BLaER1 (cell line): Measurements from ENCODE around the gene RXFP3.
"Not testable (repeated sequence)": the region's sequence is repeated elsewhere in the genome, so short reads cannot be mapped to it uniquely, and the experiment has no call there.

Experiments
- H3K27ac ChIP-seq: shearing (Covaris generic); formaldehyde crosslinking; 2 replicates; pipeline ENCODE4 v1.8.1; 2022
- H3K27me3 ChIP-seq: shearing (Covaris generic); formaldehyde crosslinking; 2 replicates; pipeline ENCODE4 v1.8.1; 2022
- H3K36me3 ChIP-seq: shearing (Covaris generic); formaldehyde crosslinking; 2 replicates; pipeline ENCODE4 v1.8.1; 2022
- H3K4me1 ChIP-seq: shearing (Covaris generic); formaldehyde crosslinking; 2 replicates; pipeline ENCODE4 v1.8.1; 2022
- H3K4me2 ChIP-seq: shearing (Covaris generic); formaldehyde crosslinking; 2 replicates; pipeline ENCODE4 v1.8.1; 2022
- H3K4me3 ChIP-seq: shearing (Covaris generic); formaldehyde crosslinking; 2 replicates; pipeline ENCODE4 v1.8.1; 2022
- H3K9ac ChIP-seq: shearing (Covaris generic); formaldehyde crosslinking; 2 replicates; pipeline ENCODE4 v1.8.1; 2022
- H3K9me3 ChIP-seq: shearing (Covaris generic); formaldehyde crosslinking; 2 replicates; pipeline ENCODE4 v1.8.1; 2022
- H4K20me1 ChIP-seq: shearing (Covaris generic); formaldehyde crosslinking; 2 replicates; pipeline ENCODE4 v1.8.1; 2022
- Cebpa-rat ChIP-seq: shearing (Covaris generic); IDR thresholded peaks from 2 replicates; pipeline ENCODE4 v1.8.1; 2022

The RXFP3 gene

GRCh38 chr5:33903118-33903517 lies 33.1 kb upstream of the RXFP3 start:
- Histone ChIP-seq H3K9ac (no peak overlapping the region), H3K4me1 (no peaks in the 10 kb centered on the region), H3K9me3 (peaks cover 49% of the 10 kb centered on the region), H3K4me2 (no peak overlapping the region), H4K20me1 (no peaks in the 10 kb centered on the region), H3K36me3 (no peaks in the 10 kb centered on the region), H3K4me3 (no peak overlapping the region), H3K27ac (no peak overlapping the region), H3K27me3 (no peaks in the 10 kb centered on the region)
- TF ChIP-seq Cebpa-rat = no peak

DNA sequence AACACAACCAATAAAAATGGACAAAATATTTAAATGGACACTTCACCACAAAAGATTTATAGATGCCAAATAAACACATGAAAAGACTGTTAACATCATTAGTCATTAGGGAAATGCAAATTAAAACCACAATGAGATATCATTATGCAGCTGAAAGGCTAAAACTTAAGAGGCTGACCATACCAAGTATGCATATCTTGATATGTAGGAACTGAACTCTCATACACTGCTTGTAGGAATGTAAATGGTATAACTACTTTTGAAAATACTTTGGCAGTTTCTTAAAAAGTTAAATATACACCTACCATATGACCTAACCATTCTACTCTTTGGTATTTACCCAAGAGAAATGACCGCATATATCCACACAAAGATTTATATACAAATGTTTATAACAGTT lies 30.8 kb upstream of the RXFP3 start:
- Histone ChIP-seq H3K4me1 (no peaks in the 10 kb centered on the region), H4K20me1 (no peaks in the 10 kb centered on the region), H3K27me3 (no peaks in the 10 kb centered on the region), H3K36me3 (no peaks in the 10 kb centered on the region), H3K27ac (no peak overlapping the region), H3K4me3 (no peak overlapping the region), H3K9me3 (peaks cover 58% of the 10 kb centered on the region), H3K4me2 (no peak overlapping the region), H3K9ac (no peak overlapping the region)
- TF ChIP-seq Cebpa-rat = no peak

DNA sequence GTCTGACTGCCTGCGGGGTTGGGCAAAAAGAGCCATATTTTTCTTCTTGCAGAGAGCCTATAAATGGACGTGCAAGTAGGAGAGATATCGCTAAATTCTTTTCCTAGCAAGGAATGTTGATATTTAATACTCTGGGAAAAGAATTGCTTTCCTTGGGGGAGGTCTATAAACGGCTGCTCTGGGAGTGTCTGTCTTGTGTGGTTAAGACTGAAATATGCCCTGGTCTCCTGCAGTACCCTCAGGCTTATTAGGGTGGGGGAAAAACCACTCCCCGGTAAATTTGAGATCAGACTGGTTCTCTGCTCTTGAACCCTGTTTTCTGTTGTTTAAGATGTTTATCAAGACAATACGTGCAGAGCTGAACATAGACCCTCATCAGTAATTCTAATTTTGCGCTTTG lies 29.9 kb upstream of the RXFP3 start:
- not testable (repeated sequence) for H4K20me1 ChIP-seq, H3K27me3 ChIP-seq, H3K4me2 ChIP-seq, H3K27ac ChIP-seq, H3K4me1 ChIP-seq, H3K9ac ChIP-seq, H3K4me3 ChIP-seq, H3K36me3 ChIP-seq
- peaks cover 57% of the 10 kb centered on the region for H3K9me3 ChIP-seq

- not testable (repeated sequence) for H4K20me1 ChIP-seq, H3K4me3 ChIP-seq, H3K4me2 ChIP-seq, H3K4me1 ChIP-seq, H3K36me3 ChIP-seq, H3K27me3 ChIP-seq, H3K9ac ChIP-seq, H3K27ac ChIP-seq
- peaks cover 40% of the 10 kb centered on the region for H3K9me3 ChIP-seq
Measured at GRCh38 chr5:33914844-33915243, 21.3 kb upstream of the RXFP3 start.

- no peak for TF ChIP-seq Cebpa-rat
- H3K36me3 ChIP-seq = no peaks in the 10 kb centered on the region
- no peaks in the 10 kb centered on the region for H3K27me3 ChIP-seq
- H3K9ac ChIP-seq = no peak overlapping the region
- H3K27ac ChIP-seq = no peak overlapping the region
- H3K9me3 ChIP-seq = peaks cover 34% of the 10 kb centered on the region
- no peaks in the 10 kb centered on the region for H4K20me1 ChIP-seq
- H3K4me1 ChIP-seq = peaks cover 18% of the 10 kb centered on the region
- no peak overlapping the region for H3K4me3 ChIP-seq
- H3K4me2 ChIP-seq = no peak overlapping the region
Measured at GRCh38 chr5:33921002-33921401, 15.2 kb upstream of the RXFP3 start.

DNA sequence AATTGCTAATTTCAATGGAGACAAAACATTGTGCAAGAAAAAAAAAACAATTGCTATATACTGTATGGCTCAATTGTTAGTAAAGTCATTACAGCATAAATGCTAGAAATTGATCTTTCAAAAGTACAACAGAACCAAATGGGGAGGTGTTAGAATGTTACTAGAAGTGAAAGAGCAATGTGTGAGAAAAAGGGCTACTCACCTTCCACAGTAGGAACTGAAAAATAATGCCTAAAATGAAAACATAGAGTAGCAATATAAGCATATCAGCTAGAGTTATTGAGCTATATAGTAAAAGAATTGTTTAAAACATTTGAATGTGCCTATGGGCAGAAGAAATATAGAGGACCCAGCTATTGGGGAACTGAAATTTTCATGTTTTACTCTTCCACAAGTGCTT lies 10.9 kb upstream of the RXFP3 start:
- H3K9me3 ChIP-seq = no peaks in the 10 kb centered on the region
- H3K4me2 ChIP-seq = no peak overlapping the region
- no peaks in the 10 kb centered on the region for H4K20me1 ChIP-seq
- H3K9ac ChIP-seq = no peak overlapping the region
- no peaks in the 10 kb centered on the region for H3K36me3 ChIP-seq
- no peaks in the 10 kb centered on the region for H3K27me3 ChIP-seq
- H3K27ac ChIP-seq = no peak overlapping the region
- peaks cover 9% of the 10 kb centered on the region for H3K4me1 ChIP-seq
- TF ChIP-seq Cebpa-rat = no peak
- H3K4me3 ChIP-seq = no peak overlapping the region

- H4K20me1 ChIP-seq = no peaks in the 10 kb centered on the region
- no peaks in the 10 kb centered on the region for H3K36me3 ChIP-seq
- H3K4me3 ChIP-seq = no peak overlapping the region
- H3K9ac ChIP-seq = no peak overlapping the region
- no peak for TF ChIP-seq Cebpa-rat
- H3K27ac ChIP-seq = no peak overlapping the region
- peaks cover 4% of the 10 kb centered on the region for H3K4me1 ChIP-seq
- no peaks in the 10 kb centered on the region for H3K27me3 ChIP-seq
- no peak overlapping the region for H3K4me2 ChIP-seq
- no peaks in the 10 kb centered on the region for H3K9me3 ChIP-seq
Measured at GRCh38 chr5:33927685-33928084, 8.5 kb upstream of the RXFP3 start.

GRCh38 chr5:33928283-33928682 lies 7.9 kb upstream of the RXFP3 start:
- Histone ChIP-seq H3K4me3 (no peak overlapping the region), H3K4me2 (no peak overlapping the region), H3K27me3 (no peaks in the 10 kb centered on the region), H3K9me3 (no peaks in the 10 kb centered on the region), H3K4me1 (no peaks in the 10 kb centered on the region), H3K36me3 (no peaks in the 10 kb centered on the region), H4K20me1 (no peaks in the 10 kb centered on the region), H3K27ac (no peak overlapping the region), H3K9ac (no peak overlapping the region)
- TF ChIP-seq Cebpa-rat = no peak

- no peaks in the 10 kb centered on the region for H3K36me3 ChIP-seq
- no peaks in the 10 kb centered on the region for H3K4me1 ChIP-seq
- no peaks in the 10 kb centered on the region for H4K20me1 ChIP-seq
- H3K4me3 ChIP-seq = no peak overlapping the region
- H3K9ac ChIP-seq = no peak overlapping the region
- no peak overlapping the region for H3K4me2 ChIP-seq
- H3K27me3 ChIP-seq = no peaks in the 10 kb centered on the region
- TF ChIP-seq Cebpa-rat = no peak
- no peak overlapping the region for H3K27ac ChIP-seq
- no peaks in the 10 kb centered on the region for H3K9me3 ChIP-seq
Measured at GRCh38 chr5:33929925-33930690, 6.1 kb upstream of the RXFP3 start.

DNA sequence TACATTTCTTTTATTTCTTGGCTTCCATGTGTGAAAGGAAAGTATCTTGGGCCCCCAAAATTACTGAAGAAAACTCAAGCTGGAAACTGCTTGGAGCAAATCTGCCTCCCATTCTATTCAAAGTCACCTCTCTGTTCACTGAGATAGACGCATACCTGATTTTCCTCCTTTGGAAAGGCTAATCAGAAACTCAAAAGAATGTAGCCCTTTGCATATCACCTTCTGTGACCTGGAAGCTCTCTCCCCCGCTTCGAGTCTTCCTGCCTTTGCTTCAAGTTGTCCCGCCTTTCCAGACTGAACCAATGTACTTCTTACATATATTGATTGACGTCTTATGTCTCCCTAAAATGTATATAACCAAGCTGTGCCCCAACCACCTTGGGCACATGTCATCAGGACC lies 5.0 kb upstream of the RXFP3 start:
- no peak overlapping the region for H3K4me2 ChIP-seq
- H3K27ac ChIP-seq = no peak overlapping the region
- no peaks in the 10 kb centered on the region for H3K36me3 ChIP-seq
- H3K4me3 ChIP-seq = no peak overlapping the region
- no peak for TF ChIP-seq Cebpa-rat
- H3K9ac ChIP-seq = no peak overlapping the region
- no peaks in the 10 kb centered on the region for H3K4me1 ChIP-seq
- peaks cover 3% of the 10 kb centered on the region for H3K9me3 ChIP-seq
- no peaks in the 10 kb centered on the region for H4K20me1 ChIP-seq
- H3K27me3 ChIP-seq = peaks cover 7% of the 10 kb centered on the region

DNA sequence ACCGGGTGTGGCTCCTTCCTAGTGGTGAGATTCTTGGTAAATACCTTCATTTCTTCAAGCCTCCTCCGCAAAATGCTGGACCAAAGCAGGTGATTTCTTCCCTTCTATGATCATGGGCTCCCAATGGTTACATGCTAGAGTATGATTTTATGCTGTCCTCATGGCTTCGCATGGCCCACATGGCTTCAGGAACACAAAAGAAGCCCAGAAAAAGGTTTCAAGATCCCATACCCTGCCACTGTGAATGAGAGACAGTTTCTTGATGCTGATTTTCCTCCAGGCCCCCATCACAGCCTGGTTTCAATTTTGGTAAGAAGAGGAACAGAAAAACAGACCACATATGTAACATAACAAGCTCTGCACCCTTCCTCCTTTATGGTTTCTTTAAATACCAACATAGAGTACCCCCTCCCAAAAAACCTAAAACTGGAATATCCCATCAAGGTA lies 2.4 kb upstream of the RXFP3 start:
- Histone ChIP-seq H3K9ac (no peak overlapping the region), H4K20me1 (no peaks in the 10 kb centered on the region), H3K27me3 (peaks cover 15% of the 10 kb centered on the region), H3K4me2 (no peak overlapping the region), H3K4me1 (no peaks in the 10 kb centered on the region), H3K4me3 (no peak overlapping the region), H3K9me3 (peaks cover 29% of the 10 kb centered on the region), H3K27ac (no peak overlapping the region), H3K36me3 (no peaks in the 10 kb centered on the region)
- no peak for TF ChIP-seq Cebpa-rat
